ENCODE measurements around the gene TRIM26. TPM values are rescaled to one million over a fixed set of nuclear protein-coding genes. Genes with fewer than 3 reads are reported as not detected.

Gene TRIM26
- total and polyA plus RNA-seq, 2 of the 13 experiments (the other 11 are each of a cell fraction or from before 2014, with no cell fraction given) = 27.1 to 38.7 TPM

DNA sequence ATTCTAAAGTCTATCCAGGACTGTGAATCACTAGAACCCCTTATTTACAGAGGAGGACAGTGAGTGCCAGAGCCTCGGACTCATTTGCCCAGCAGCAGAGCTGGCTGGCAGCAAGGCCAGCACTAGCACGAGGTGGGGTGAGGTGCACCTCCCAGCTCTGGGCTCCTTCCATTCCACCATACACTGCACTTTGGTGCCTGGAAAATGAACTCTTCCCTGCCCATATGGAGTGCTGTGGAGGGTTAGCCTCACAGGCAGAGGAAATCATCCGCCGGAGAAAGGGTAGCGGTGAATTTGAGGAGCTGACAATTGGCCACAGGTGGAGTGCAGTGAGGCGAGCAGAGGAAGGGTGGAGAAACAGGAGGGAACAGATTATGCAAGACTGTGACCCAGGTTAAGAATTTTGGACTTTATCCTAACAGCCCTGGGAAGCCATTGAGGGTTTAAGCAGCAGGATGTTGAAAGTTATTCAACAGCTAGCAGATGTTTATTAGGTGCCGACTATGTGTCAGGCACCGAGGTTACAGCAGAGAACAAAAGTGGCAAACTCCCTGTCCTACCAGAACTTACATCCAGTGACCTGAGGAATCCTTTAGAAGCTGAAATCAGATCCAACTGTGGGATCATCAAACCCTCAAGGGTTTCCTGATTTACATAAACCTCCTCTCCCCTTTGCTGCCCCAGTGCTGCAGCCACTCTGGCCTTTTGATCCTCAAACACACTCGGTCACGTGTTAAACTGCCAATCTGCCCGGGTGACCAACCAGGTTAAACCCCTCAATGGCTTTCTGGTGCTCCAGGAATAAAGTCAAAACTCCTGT, 6.2 kb downstream of the TRIM26 start (continued):
- TF ChIP-seq, protein P1, sequence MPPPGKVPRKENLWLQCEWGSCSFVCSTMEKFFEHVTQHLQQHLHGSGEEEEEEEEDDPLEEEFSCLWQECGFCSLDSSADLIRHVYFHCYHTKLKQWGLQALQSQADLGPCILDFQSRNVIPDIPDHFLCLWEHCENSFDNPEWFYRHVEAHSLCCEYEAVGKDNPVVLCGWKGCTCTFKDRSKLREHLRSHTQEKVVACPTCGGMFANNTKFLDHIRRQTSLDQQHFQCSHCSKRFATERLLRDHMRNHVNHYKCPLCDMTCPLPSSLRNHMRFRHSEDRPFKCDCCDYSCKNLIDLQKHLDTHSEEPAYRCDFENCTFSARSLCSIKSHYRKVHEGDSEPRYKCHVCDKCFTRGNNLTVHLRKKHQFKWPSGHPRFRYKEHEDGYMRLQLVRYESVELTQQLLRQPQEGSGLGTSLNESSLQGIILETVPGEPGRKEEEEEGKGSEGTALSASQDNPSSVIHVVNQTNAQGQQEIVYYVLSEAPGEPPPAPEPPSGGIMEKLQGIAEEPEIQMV (CRISPR knock-in tag; IDR thresholded peaks at IDR 0.05; ENCODE audit: low read depth) = peak; percentile 78
- TF ChIP-seq KDM5B (CRISPR knock-in tag; IDR thresholded peaks at IDR 0.05; ENCODE audit: borderline replicate concordance) (peak; percentile 64; the same call in 1 of the 2 replicates), BHLHE40 (IDR thresholded peaks at IDR 0.05; ENCODE audit: low read length) (peak; percentile 86), ZNF337 (CRISPR knock-in tag; IDR thresholded peaks at IDR 0.05; ENCODE audit: borderline replicate concordance, low read depth) (no peak), ZC3H4 (CRISPR knock-in tag; IDR thresholded peaks at IDR 0.05; ENCODE audit: borderline replicate concordance) (no peak; the same call in none of the 2 replicates), SP140L (CRISPR knock-in tag; IDR thresholded peaks at IDR 0.05; ENCODE audit: borderline replicate concordance) (no peak; the same call in 1 of the 2 replicates), TCF7L2 (IDR thresholded peaks at IDR 0.05; ENCODE audit: low read depth, low read length) (0 out of 2 replicates have a peak, but pooled peaks have one; percentile 43), RFX3 (CRISPR knock-in tag; IDR thresholded peaks at IDR 0.05) (no peak), ZNF841 (CRISPR knock-in tag; IDR thresholded peaks at IDR 0.05; ENCODE audit: borderline replicate concordance) (no peak), NONO (IDR thresholded peaks at IDR 0.05) (no peak), NONO (CRISPR knock-in tag; conservative IDR thresholded peaks at IDR 0.05) (peak; percentile 92), HNRNPK (IDR thresholded peaks at IDR 0.05; ENCODE audit: low read depth, low read length, poor library complexity, severe bottlenecking) (no peak), NCOA1 (CRISPR knock-in tag; IDR thresholded peaks at IDR 0.05) (no peak), ZNF746 (CRISPR knock-in tag; IDR thresholded peaks at IDR 0.05) (peak; percentile 88), ZBTB38 (CRISPR knock-in tag; IDR thresholded peaks at IDR 0.05) (peak; percentile 55; the same call in 1 of the 2 replicates), ZNF136 (CRISPR knock-in tag; IDR thresholded peaks at IDR 0.05; ENCODE audit: low read depth) (peak; percentile 80; the same call in 1 of the 2 replicates), ZNF616 (CRISPR knock-in tag; IDR thresholded peaks at IDR 0.05; ENCODE audit: low read depth) (0 out of 2 replicates have a peak, but pooled peaks have one; percentile 83), THAP11 (CRISPR knock-in tag; IDR thresholded peaks at IDR 0.05) (peak; percentile 71)
- TF ChIP-seq, protein P2, sequence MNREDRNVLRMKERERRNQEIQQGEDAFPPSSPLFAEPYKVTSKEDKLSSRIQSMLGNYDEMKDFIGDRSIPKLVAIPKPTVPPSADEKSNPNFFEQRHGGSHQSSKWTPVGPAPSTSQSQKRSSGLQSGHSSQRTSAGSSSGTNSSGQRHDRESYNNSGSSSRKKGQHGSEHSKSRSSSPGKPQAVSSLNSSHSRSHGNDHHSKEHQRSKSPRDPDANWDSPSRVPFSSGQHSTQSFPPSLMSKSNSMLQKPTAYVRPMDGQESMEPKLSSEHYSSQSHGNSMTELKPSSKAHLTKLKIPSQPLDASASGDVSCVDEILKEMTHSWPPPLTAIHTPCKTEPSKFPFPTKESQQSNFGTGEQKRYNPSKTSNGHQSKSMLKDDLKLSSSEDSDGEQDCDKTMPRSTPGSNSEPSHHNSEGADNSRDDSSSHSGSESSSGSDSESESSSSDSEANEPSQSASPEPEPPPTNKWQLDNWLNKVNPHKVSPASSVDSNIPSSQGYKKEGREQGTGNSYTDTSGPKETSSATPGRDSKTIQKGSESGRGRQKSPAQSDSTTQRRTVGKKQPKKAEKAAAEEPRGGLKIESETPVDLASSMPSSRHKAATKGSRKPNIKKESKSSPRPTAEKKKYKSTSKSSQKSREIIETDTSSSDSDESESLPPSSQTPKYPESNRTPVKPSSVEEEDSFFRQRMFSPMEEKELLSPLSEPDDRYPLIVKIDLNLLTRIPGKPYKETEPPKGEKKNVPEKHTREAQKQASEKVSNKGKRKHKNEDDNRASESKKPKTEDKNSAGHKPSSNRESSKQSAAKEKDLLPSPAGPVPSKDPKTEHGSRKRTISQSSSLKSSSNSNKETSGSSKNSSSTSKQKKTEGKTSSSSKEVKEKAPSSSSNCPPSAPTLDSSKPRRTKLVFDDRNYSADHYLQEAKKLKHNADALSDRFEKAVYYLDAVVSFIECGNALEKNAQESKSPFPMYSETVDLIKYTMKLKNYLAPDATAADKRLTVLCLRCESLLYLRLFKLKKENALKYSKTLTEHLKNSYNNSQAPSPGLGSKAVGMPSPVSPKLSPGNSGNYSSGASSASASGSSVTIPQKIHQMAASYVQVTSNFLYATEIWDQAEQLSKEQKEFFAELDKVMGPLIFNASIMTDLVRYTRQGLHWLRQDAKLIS (CRISPR knock-in tag; IDR thresholded peaks at IDR 0.05) = no peak; the same call in 1 of the 2 replicates
- TF ChIP-seq, protein P3, sequence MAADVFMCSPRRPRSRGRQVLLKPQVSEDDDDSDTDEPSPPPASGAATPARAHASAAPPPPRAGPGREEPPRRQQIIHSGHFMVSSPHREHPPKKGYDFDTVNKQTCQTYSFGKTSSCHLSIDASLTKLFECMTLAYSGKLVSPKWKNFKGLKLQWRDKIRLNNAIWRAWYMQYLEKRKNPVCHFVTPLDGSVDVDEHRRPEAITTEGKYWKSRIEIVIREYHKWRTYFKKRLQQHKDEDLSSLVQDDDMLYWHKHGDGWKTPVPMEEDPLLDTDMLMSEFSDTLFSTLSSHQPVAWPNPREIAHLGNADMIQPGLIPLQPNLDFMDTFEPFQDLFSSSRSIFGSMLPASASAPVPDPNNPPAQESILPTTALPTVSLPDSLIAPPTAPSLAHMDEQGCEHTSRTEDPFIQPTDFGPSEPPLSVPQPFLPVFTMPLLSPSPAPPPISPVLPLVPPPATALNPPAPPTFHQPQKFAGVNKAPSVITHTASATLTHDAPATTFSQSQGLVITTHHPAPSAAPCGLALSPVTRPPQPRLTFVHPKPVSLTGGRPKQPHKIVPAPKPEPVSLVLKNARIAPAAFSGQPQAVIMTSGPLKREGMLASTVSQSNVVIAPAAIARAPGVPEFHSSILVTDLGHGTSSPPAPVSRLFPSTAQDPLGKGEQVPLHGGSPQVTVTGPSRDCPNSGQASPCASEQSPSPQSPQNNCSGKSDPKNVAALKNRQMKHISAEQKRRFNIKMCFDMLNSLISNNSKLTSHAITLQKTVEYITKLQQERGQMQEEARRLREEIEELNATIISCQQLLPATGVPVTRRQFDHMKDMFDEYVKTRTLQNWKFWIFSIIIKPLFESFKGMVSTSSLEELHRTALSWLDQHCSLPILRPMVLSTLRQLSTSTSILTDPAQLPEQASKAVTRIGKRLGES (CRISPR knock-in tag; IDR thresholded peaks at IDR 0.05; ENCODE audit: borderline replicate concordance) = no peak
- TF ChIP-seq, protein P4, sequence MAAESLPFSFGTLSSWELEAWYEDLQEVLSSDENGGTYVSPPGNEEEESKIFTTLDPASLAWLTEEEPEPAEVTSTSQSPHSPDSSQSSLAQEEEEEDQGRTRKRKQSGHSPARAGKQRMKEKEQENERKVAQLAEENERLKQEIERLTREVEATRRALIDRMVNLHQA (CRISPR knock-in tag; IDR thresholded peaks at IDR 0.05) = peak; percentile 71; the same call in 1 of the 2 replicates
